ENCODE results near the gene DNAJB14. TPM values are rescaled to one million over a fixed set of nuclear protein-coding genes. Genes with fewer than 3 reads are reported as not detected.

Gene DNAJB14
- total RNA-seq (2022; extraction: Qiagen RNA extraction): 13.6 to 20.1 TPM (median 18.3 TPM) in 5 replicates

GRCh38 chr4:99946356-99947189, at the start of gene DNAJB14:
Gene DNAJB14, minus strand, starts transcription at chr4:99946618. Its CDS starts 47 bp downstream, at chr4:99946571.

DNA sequence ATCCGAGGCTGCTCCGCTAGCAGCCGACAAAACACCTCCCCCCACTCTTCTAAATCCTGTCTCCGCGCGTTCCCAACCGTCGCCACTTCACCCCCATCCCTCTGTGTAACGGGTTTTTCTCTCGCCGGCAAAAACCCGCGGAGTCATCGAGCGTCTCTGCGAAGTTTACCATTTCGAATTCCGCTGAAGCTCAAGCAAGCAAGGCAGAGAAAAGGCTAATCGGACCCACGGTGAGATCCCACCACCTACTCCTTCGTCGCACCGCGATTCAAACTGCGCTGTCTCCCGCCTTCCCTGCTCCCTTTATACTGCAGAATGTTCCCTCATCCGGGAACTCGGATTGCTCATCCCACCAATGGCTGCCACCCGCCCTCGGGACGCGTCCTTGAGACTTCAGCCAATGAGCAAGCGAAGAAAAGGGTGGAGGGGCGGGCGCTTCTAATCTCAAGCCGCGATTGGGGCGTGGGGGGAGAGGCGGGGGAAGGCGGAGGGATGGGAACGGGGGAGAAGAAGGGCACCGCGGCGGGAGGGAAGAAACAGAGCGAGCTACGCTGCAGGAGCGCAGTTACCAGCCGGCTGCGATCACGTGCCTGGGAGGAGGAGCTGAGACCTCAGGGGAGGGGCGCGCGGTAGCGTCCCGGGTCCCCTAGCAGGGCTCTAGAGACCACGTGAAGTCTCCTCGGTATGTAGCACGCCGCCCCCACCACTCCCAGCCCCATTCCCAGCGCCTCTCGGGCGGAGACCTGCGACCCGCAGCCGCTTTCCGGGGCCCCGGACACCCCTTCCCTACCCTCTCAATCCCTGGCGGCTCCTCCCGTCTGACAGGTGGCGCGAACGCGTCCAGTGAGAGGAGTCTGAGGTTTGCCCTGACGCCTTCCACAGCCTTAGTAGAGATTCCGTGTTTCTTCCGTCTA, 3.8 kb upstream of the DNAJB14 start, which contains the start of gene H2AZ1:
TSS of gene H2AZ1 (minus strand) at position 277 of the 914 bp plus-strand sequence. CDS start at position 172, 105 bp downstream.

DNA sequence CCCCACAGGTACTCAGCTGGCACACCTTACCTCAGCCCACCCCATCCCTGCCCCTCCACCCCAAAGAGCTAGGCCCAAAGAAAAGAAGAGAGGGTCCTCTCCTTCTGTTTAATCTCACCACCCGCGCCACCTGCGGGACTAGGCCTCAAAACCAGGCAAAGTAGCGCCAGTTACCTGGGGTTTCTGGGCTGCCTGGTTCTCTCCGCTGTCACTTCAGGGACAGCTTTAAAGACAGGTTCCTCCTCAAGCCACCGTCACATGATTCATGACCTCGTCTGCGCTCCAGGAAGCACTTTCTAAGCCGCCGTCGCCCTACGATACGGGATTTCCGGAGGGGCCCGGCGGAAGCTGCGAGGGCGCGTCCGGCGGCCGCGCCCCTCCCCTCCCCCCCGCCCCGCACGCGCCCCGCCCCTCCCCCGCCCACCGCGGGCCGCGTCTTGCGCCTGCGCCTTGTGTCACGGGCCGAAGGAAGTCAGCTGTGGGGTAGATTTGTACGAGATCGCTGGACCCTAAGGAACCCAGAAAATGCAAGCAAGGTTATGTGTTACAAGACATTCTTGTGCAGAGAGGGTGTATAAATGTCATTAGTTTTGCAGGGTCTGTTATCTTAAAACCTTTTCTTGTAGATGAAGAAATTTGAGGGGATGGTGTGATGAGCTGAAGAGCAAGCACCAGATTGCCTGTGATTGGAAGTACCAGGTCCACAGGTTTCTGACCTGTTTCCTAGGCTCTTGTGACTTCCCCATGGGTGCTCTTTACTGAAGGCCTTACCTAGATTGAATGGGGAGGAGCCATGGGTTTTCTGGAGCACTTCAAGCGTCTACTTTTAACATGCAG, 52.0 kb downstream of the DNAJB14 start, which contains the start of gene LAMTOR3:
TSS of gene LAMTOR3 (minus strand) at position 267 of the 837 bp plus-strand sequence. CDS start 464 bp downstream, outside the sequence.

Other genes with a start within 250 kb of the DNAJB14 start
- not detected in 5 replicates for gene DAPP1, start 129.8 kb downstream of the DNAJB14 start, total RNA-seq (2022; extraction: Qiagen RNA extraction)
- 25.6 to 32.1 TPM (median 27.9 TPM) in 5 replicates for gene LAMTOR3, start 52.2 kb downstream of the DNAJB14 start, total RNA-seq (2022; extraction: Qiagen RNA extraction)
- 640 to 696 TPM (median 662 TPM) in 5 replicates for gene H2AZ1, start 3.7 kb upstream of the DNAJB14 start, total RNA-seq (2022; extraction: Qiagen RNA extraction)
- 0.37 to 0.62 TPM (median 0.43 TPM) in 5 replicates for gene DDIT4L, start 243.8 kb upstream of the DNAJB14 start, total RNA-seq (2022; extraction: Qiagen RNA extraction)

Measured in A549 treated with CORT108297 at 1 μM for 4 hours (cell line).